ENCODE measurements around the gene ATP8B1. TPM values are rescaled to one million over a fixed set of nuclear protein-coding genes. Genes with fewer than 3 reads are reported as not detected.

Gene ATP8B1
- total RNA-seq, 1 donor: 46.7 TPM

DNA sequence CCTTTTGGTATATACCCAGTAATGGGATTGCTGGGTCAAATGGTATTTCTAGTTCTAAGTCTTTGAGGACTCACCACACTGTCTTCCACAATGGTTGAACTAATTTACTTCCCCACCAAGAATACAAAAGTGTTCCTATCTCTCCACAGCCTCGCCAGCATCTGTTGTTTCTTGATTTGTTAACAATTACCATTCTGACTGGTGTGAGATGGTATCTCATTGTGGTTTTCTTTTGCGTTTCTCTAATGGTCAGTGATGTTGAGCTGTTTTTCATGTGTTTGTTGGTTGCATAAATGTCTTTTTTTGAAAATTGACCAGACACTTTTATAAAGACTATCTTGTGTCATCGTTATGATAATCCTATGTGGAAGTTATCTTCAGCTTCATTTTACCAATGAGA, 16.0 kb upstream of the ATP8B1 start:
- TF ChIP-seq, protein P1, sequence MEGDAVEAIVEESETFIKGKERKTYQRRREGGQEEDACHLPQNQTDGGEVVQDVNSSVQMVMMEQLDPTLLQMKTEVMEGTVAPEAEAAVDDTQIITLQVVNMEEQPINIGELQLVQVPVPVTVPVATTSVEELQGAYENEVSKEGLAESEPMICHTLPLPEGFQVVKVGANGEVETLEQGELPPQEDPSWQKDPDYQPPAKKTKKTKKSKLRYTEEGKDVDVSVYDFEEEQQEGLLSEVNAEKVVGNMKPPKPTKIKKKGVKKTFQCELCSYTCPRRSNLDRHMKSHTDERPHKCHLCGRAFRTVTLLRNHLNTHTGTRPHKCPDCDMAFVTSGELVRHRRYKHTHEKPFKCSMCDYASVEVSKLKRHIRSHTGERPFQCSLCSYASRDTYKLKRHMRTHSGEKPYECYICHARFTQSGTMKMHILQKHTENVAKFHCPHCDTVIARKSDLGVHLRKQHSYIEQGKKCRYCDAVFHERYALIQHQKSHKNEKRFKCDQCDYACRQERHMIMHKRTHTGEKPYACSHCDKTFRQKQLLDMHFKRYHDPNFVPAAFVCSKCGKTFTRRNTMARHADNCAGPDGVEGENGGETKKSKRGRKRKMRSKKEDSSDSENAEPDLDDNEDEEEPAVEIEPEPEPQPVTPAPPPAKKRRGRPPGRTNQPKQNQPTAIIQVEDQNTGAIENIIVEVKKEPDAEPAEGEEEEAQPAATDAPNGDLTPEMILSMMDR (IDR thresholded peaks at IDR 0.05; ENCODE audit: extremely low read depth, low read depth, low read length): no peak
- no peaks in the 10 kb centered on the region for H4K20me1 ChIP-seq (ENCODE audit: insufficient read depth, low read length)
- no peaks in the 10 kb centered on the region for H3K36me3 ChIP-seq (ENCODE audit: insufficient read depth, low read length)
- no peak overlapping the region for H3K4me3 ChIP-seq (ENCODE audit: insufficient read depth, low read length)
- H2AFZ ChIP-seq (ENCODE audit: low read length): no peak overlapping the region
- H3K27ac ChIP-seq (ENCODE audit: low read depth, low read length): peak overlapping the region; percentile 81
- no peaks in the 10 kb centered on the region for H3K9me3 ChIP-seq (ENCODE audit: low read depth, low read length)
- H3K4me2 ChIP-seq (ENCODE audit: insufficient read depth, low read length): no peak overlapping the region
- no peaks in the 10 kb centered on the region for H3K27me3 ChIP-seq (ENCODE audit: insufficient read depth, low read length)
- H3K4me1 ChIP-seq (ENCODE audit: insufficient read depth, low read length): peaks cover 15% of the 10 kb centered on the region
- H3K79me2 ChIP-seq (ENCODE audit: insufficient read depth, low read length): no peaks in the 10 kb centered on the region
- DNase-seq (ENCODE audit: insufficient read length, low spot score, missing footprints): no peak

DNA sequence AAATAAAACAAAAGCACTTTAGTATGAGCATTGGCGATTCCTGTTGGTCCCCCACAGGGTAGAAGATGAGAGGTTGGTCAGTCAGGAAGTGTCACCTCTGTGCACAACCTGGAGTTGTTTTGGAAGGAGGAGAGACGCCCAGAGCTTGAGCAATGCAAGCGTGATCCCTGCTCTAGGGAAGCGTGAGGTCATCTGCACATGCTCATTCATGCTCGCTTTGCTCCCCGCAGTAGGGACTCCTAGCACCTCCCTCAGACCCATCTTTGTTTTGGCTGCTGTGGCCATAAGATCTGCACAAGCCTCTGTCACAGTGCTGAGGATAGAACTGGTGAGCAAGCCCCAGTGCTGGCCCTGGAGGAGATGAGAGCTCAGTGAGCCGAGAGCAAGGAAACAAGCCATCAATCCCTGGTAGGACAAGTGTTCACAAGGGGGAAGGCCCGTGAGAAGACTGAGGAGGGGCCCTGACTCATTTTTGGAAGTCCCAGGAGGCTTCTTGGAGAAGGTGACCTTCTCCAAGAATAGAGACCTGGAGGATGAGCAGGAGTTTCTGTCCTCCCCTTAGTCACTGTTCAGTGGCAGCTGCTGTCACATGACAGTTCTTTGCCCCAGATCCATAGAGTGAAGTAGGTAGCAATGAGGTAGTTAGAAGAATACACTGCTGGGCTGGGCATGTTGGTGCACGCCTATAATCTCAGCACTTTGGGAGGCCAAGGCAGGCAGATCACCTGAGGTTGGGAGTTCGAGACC, 13.3 kb upstream of the ATP8B1 start:
- Histone ChIP-seq H4K20me1 (ENCODE audit: insufficient read depth, low read length) (no peaks in the 10 kb centered on the region), H3K4me2 (ENCODE audit: insufficient read depth, low read length) (no peak overlapping the region), H3K36me3 (ENCODE audit: insufficient read depth, low read length) (no peaks in the 10 kb centered on the region), H3K27ac (ENCODE audit: low read depth, low read length) (no peak overlapping the region), H3K9me3 (ENCODE audit: low read depth, low read length) (no peaks in the 10 kb centered on the region), H3K27me3 (ENCODE audit: insufficient read depth, low read length) (no peaks in the 10 kb centered on the region), H3K4me1 (ENCODE audit: insufficient read depth, low read length) (peaks cover 28% of the 10 kb centered on the region), H3K4me3 (ENCODE audit: insufficient read depth, low read length) (no peak overlapping the region), H3K79me2 (ENCODE audit: insufficient read depth, low read length) (no peaks in the 10 kb centered on the region), H2AFZ (ENCODE audit: low read length) (peak overlapping the region; percentile 48)
- TF ChIP-seq, protein P1 (IDR thresholded peaks at IDR 0.05; ENCODE audit: extremely low read depth, low read depth, low read length): no peak
- DNase-seq (ENCODE audit: insufficient read length, low spot score, missing footprints): no peak

DNA sequence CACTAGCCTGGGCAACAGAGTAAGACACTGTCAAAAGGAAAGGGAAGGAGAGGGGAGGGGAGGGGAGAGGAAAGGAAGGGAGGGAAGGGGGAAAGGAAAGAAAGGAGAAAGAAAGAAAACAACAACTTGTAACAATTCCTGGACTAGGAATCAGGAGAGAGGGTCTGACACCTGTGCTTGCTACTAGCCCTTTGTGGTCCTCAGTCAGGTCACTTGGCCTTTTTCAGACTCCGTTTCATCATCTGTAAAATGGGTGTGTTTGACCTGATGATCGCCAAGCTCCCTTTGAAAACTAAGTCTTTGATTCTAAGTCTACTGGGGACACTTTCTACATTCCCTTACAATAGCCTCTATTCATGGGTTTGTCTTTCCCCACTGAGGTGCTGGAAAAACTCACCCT, 11.4 kb upstream of the ATP8B1 start:
- H3K79me2 ChIP-seq (ENCODE audit: insufficient read depth, low read length): no peaks in the 10 kb centered on the region
- no peak overlapping the region for H3K4me2 ChIP-seq (ENCODE audit: insufficient read depth, low read length)
- DNase-seq (ENCODE audit: insufficient read length, low spot score, missing footprints): no peak
- H3K4me3 ChIP-seq (ENCODE audit: insufficient read depth, low read length): no peak overlapping the region
- no peak overlapping the region for H2AFZ ChIP-seq (ENCODE audit: low read length)
- H3K4me1 ChIP-seq (ENCODE audit: insufficient read depth, low read length): peaks cover 22% of the 10 kb centered on the region
- no peak overlapping the region for H3K27ac ChIP-seq (ENCODE audit: low read depth, low read length)
- no peaks in the 10 kb centered on the region for H3K9me3 ChIP-seq (ENCODE audit: low read depth, low read length)
- H4K20me1 ChIP-seq (ENCODE audit: insufficient read depth, low read length): no peaks in the 10 kb centered on the region
- TF ChIP-seq, protein P1 (IDR thresholded peaks at IDR 0.05; ENCODE audit: extremely low read depth, low read depth, low read length): no peak
- H3K36me3 ChIP-seq (ENCODE audit: insufficient read depth, low read length): no peaks in the 10 kb centered on the region
- no peaks in the 10 kb centered on the region for H3K27me3 ChIP-seq (ENCODE audit: insufficient read depth, low read length)

DNA sequence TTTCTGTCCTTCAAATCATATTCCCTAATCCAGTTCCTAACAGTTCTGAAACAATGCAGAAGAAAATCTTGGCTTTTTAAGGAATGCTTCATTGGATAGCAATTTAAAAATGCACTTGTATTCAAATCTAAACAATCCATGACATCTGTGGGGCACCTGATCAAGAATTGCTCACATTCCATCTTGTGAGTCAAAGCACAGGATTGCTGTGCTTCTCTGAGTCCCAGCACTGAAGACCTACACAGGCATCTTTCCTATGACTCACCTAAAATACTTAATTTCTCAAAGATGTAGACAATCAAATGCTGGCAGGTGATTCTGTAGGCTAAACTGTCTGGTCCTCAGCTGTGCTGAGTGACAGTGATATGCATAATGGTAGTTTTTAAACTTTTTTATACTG, 10.1 kb upstream of the ATP8B1 start:
- Histone ChIP-seq H3K4me1 (ENCODE audit: insufficient read depth, low read length) (peaks cover 31% of the 10 kb centered on the region), H3K79me2 (ENCODE audit: insufficient read depth, low read length) (no peaks in the 10 kb centered on the region), H2AFZ (ENCODE audit: low read length) (no peak overlapping the region), H3K27ac (ENCODE audit: low read depth, low read length) (peak overlapping the region; percentile 75), H3K27me3 (ENCODE audit: insufficient read depth, low read length) (no peaks in the 10 kb centered on the region), H3K4me3 (ENCODE audit: insufficient read depth, low read length) (no peak overlapping the region), H3K9me3 (ENCODE audit: low read depth, low read length) (no peaks in the 10 kb centered on the region), H4K20me1 (ENCODE audit: insufficient read depth, low read length) (no peaks in the 10 kb centered on the region), H3K36me3 (ENCODE audit: insufficient read depth, low read length) (no peaks in the 10 kb centered on the region), H3K4me2 (ENCODE audit: insufficient read depth, low read length) (peak overlapping the region; percentile 0)
- peak; percentile 80 for DNase-seq (ENCODE audit: insufficient read length, low spot score, missing footprints)
- TF ChIP-seq, protein P1 (IDR thresholded peaks at IDR 0.05; ENCODE audit: extremely low read depth, low read depth, low read length): no peak
